HepG2 (cell line): ENCODE results near the gene TMEM167B. TPM values are rescaled to one million over a fixed set of nuclear protein-coding genes. Genes with fewer than 3 reads are reported as not detected.
A peak's percentile ranks its signal among the peaks of the same experiment; 100 is the strongest.

Experiments used
- ARID3A ChIP-seq: IDR thresholded peaks from 2 replicates; pipeline ENCODE4 v1.6.1; 2012; ENCODE audit warnings: low read depth, low read length, improper control_type of control experiment
- CSRNP2 ChIP-seq: sonication (generic); formaldehyde crosslinking; conservative IDR thresholded peaks from 2 replicates; pipeline ENCODE4 v1.8.0; 2022; ENCODE audit warnings: low read depth, missing genetic modification reagents
- HINFP ChIP-seq: sonication (generic); formaldehyde crosslinking; IDR thresholded peaks from 2 replicates; pipeline ENCODE4 v1.4.0; 2020; ENCODE audit warnings: low read depth, mild to moderate bottlenecking, missing genetic modification reagents
- HNRNPL ChIP-seq: fragments of 200-400 bp; formaldehyde crosslinking; IDR thresholded peaks from 2 replicates; pipeline ENCODE4 v1.6.1; 2017; ENCODE audit warnings: mild to moderate bottlenecking, low read depth, low read length
- HNRNPLL ChIP-seq: fragments of 200-400 bp; formaldehyde crosslinking; IDR thresholded peaks from 2 replicates; pipeline ENCODE4 v1.6.1; 2017; ENCODE audit warnings: mild to moderate bottlenecking, low read depth, low read length; ENCODE audit not compliant: poor library complexity, severe bottlenecking
- JARID2 ChIP-seq: sonication (generic); formaldehyde crosslinking; IDR thresholded peaks from 2 replicates; pipeline ENCODE4 v1.8.1; 2023; ENCODE audit warnings: missing genetic modification reagents, inconsistent platforms; ENCODE audit not compliant: insufficient replicate concordance
- KDM5B ChIP-seq: sonication (generic); formaldehyde crosslinking; IDR thresholded peaks from 2 replicates; pipeline ENCODE4 v1.4.0; 2020; ENCODE audit warnings: missing genetic modification reagents, mild to moderate bottlenecking, borderline replicate concordance
- NR1H2 ChIP-seq: sonication (generic); formaldehyde crosslinking; IDR thresholded peaks from 2 replicates; pipeline ENCODE4 v1.8.1; 2022; ENCODE audit warnings: low read depth, missing genetic modification reagents, borderline replicate concordance
- RXRB ChIP-seq: IDR thresholded peaks from 2 replicates; pipeline ENCODE4 v1.6.1; 2016; ENCODE audit warnings: borderline replicate concordance, missing genetic modification reagents, missing compliant biosample characterization
- SALL2 ChIP-seq: sonication (generic); formaldehyde crosslinking; IDR thresholded peaks from 2 replicates; pipeline ENCODE4 v1.8.1; 2023; ENCODE audit warnings: mild to moderate bottlenecking, missing genetic modification reagents, inconsistent platforms
- SMC3 ChIP-seq: IDR thresholded peaks from 2 replicates; pipeline ENCODE4 v1.6.1; 2011; ENCODE audit warnings: low read length, improper control_type of control experiment
- SNAPC2 ChIP-seq: sonication (generic); formaldehyde crosslinking; IDR thresholded peaks from 2 replicates; pipeline ENCODE4 v1.8.1; 2022; ENCODE audit warnings: mild to moderate bottlenecking, missing genetic modification reagents
- THRA ChIP-seq: sonication (generic); formaldehyde crosslinking; IDR thresholded peaks from 2 replicates; pipeline ENCODE4 v1.4.0; 2020; ENCODE audit warnings: missing genetic modification reagents, borderline replicate concordance
- TRIM22 ChIP-seq: fragments of 450-650 bp; IDR thresholded peaks from 2 replicates; pipeline ENCODE4 v1.6.1; 2017
- ZFP62 ChIP-seq: sonication (generic); formaldehyde crosslinking; IDR thresholded peaks from 2 replicates; pipeline ENCODE4 v1.4.0; 2020; ENCODE audit warnings: missing genetic modification reagents
- ZFYVE20 ChIP-seq: sonication (generic); formaldehyde crosslinking; IDR thresholded peaks from 2 replicates; pipeline ENCODE4 v1.8.0; 2023; ENCODE audit warnings: low read depth, mild to moderate bottlenecking, moderate library complexity, missing genetic modification reagents, borderline replicate concordance
- ZNF496 ChIP-seq: sonication (generic); formaldehyde crosslinking; IDR thresholded peaks from 2 replicates; pipeline ENCODE4 v1.8.1; 2023; ENCODE audit warnings: mild to moderate bottlenecking, moderate library complexity, missing genetic modification reagents; ENCODE audit not compliant: insufficient replicate concordance
- ZNF747 ChIP-seq: sonication (generic); formaldehyde crosslinking; IDR thresholded peaks from 2 replicates; pipeline ENCODE4 v1.8.1; 2023; ENCODE audit warnings: missing genetic modification reagents, mild to moderate bottlenecking, borderline replicate concordance
- ZNF772 ChIP-seq: sonication (generic); formaldehyde crosslinking; IDR thresholded peaks from 2 replicates; pipeline ENCODE4 v1.5.0; 2020; ENCODE audit warnings: mild to moderate bottlenecking, missing genetic modification reagents
- ZNF878 ChIP-seq: sonication (generic); formaldehyde crosslinking; IDR thresholded peaks from 2 replicates; pipeline ENCODE4 v1.8.1; 2023; ENCODE audit warnings: mild to moderate bottlenecking, missing genetic modification reagents, moderate library complexity
- ZNF883 ChIP-seq: sonication (generic); formaldehyde crosslinking; IDR thresholded peaks from 2 replicates; pipeline ENCODE4 v1.5.1; 2020; ENCODE audit warnings: mild to moderate bottlenecking, missing genetic modification reagents; ENCODE audit errors: not compliant biosample characterization
- polyA plus RNA-seq, 8 experiments: library from polyadenylated mRNA; depleted of rRNA in 3 of 8; stranded (reverse) in 7 of 8; unstranded in 1 of 8; fragments of >200 nt; fragmentation: Illumina TruSeq in 4 of 8; extraction: Trizol in 4 of 8; gene quantifications; 2 replicates each; pipeline versions ENCODE4 v1.2.1 to v1.2.3, GENCODE V29; 2011 to 2016; ENCODE audit warnings: low read depth in 4 of 8, missing spikeins in 1 of 8, mixed read lengths in 1 of 8; ENCODE audit not compliant: insufficient read depth in 1 of 8
- total RNA-seq, 5 experiments: library from RNA; depleted of rRNA; stranded (reverse); fragments of >200 nt; fragmentation: Illumina TruSeq; extraction: Trizol; gene quantifications; 2 replicates each; pipeline ENCODE4 v1.2.3, GENCODE V29; 2016; ENCODE audit warnings: low read depth in 1 of 5

The TMEM167B gene
- total and polyA plus RNA-seq, 2 of the 13 experiments (the other 11 are each of a cell fraction or from before 2014, with no cell fraction given): 9.5 to 22.4 TPM

- no peak; the same call in 1 of the 2 replicates for TF ChIP-seq CSRNP2 (CRISPR knock-in tag)
- TF ChIP-seq HNRNPL: peak; percentile 88
- peak; percentile 89 for TF ChIP-seq ZNF883 (CRISPR knock-in tag)
- TF ChIP-seq ARID3A: no peak
- TF ChIP-seq ZNF772 (CRISPR knock-in tag): no peak; the same call in 1 of the 2 replicates
- no peak for TF ChIP-seq JARID2 (CRISPR knock-in tag)
- TF ChIP-seq RXRB (CRISPR knock-in tag): peak; percentile 63; the same call in 1 of the 2 replicates
- peak; percentile 83 for TF ChIP-seq ZFYVE20 (CRISPR knock-in tag)
- peak; percentile 87; the same call in 1 of the 2 replicates for TF ChIP-seq NR1H2 (CRISPR knock-in tag)
- no peak for TF ChIP-seq ZFP62
- peak; percentile 43; the same call in 1 of the 2 replicates for TF ChIP-seq ZNF747
- peak; percentile 97 for TF ChIP-seq SALL2 (CRISPR knock-in tag)
- TF ChIP-seq THRA: no peak; the same call in 1 of the 2 replicates
- peak; percentile 70 for TF ChIP-seq SMC3
- peak; percentile 77 for TF ChIP-seq HNRNPLL
- TF ChIP-seq TRIM22: no peak
- TF ChIP-seq KDM5B (CRISPR knock-in tag): peak; percentile 98
- peak; percentile 95 for TF ChIP-seq HINFP (CRISPR knock-in tag)
- TF ChIP-seq SNAPC2 (CRISPR knock-in tag): peak; percentile 44; the same call in 1 of the 2 replicates
- TF ChIP-seq ZNF496 (CRISPR knock-in tag): no peak
- peak; percentile 93 for TF ChIP-seq ZNF878 (CRISPR knock-in tag)
Measured at GRCh38 chr1:109099938-109100773, 9.6 kb downstream of the TMEM167B start (continued).
